IPS DF 19.7 (cell line): Measurements from ENCODE around the gene RTL10.

Experiments
- DNase-seq: peaks from one replicate; pipeline ENCODE4 v3.0.0-alpha.2; 2013; ENCODE audit warnings: low read depth, low spot score

Gene RTL10

DNA sequence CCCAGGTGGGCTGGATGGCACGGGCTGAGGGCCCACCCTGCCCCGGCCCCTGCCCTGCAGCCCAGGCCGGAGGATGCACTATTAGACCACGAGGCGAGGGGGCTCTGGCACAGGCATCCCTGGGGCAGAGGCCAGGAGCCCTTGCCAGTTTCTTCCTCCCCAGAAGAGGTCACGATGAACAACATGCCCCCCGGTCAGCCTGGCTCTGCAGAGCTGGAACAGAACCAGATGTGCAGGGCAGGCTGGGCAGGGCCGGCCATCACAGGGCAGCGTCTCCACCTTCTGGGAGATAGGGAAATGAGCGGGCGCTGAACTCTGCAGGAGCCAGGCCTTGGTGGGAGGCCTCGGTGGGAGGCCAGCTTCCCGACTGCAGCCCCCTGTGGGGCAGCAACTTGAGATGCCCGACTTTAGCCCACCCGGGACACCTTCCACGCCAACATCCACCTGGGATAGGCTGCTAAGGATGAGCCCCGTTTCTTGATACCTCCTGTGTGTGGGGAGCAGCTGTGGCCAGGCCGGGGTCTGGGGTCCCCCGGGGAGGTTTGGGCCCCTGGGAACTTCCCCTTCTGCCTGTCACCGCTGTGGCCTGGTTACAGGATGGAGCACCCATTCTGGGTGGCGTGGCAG lies 21.8 kb upstream of the RTL10 start:
- no peak for DNase-seq

DNA sequence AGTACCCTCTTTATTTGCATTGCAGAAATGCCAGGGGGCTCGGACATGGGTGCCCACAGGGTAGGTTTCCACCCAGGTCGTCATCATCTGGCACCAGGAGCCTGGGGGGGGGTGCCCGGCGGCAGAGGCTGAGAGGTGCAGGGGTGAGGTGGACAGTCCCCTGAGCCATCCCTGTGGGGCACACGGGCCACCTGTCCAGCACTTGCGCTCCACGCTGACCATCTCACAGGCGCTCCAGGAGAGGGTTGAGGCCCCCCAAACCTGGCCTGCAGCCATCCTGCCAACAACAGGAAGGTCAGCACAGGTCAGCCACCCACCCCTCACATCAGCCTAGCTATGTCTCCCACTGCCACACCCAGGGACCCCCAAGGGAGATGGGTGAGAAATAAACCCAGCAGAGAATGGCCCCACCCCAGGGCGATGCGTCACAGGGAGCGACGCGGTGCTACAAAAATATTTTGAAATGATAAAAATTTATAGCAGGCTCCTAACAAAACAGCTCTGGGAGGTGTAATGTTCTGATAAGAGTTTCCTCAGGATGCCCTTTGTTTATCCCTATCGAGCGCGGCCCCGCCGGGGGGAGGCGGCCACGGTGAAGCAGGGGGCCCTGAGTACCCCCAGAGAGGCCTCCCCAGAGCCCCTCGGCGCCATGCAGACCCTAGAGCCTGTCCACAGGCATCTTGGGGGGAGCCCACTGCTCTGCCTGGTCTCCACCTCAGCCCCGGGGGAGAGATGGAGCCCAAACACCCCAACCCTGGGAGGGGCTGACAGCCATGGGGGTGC lies 21.0 kb upstream of the RTL10 start:
- no peak for DNase-seq

DNA sequence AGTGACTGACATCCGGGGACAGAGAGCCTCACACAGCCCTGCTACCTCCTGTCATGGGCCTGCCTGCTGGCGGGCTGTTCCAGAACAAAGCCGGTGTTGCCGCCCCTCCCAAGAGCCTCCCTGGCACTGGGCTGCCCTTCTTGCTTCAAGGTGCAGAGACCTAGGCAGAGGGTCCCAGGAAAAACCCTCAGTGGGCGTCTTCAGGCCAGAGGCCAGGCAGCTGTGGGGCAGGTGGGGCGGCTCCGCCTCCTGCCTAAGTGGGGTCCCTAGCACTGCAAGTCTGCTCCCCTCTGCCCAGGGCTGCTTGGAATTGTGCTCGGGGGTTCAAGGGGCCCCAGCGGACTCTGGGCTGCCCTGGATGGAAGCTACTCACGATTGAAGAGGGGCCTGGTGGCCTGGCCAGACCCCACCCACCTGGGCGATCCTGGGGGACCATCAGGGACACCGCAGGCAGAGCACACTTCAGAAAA lies 20.4 kb upstream of the RTL10 start:
- no peak for DNase-seq

DNA sequence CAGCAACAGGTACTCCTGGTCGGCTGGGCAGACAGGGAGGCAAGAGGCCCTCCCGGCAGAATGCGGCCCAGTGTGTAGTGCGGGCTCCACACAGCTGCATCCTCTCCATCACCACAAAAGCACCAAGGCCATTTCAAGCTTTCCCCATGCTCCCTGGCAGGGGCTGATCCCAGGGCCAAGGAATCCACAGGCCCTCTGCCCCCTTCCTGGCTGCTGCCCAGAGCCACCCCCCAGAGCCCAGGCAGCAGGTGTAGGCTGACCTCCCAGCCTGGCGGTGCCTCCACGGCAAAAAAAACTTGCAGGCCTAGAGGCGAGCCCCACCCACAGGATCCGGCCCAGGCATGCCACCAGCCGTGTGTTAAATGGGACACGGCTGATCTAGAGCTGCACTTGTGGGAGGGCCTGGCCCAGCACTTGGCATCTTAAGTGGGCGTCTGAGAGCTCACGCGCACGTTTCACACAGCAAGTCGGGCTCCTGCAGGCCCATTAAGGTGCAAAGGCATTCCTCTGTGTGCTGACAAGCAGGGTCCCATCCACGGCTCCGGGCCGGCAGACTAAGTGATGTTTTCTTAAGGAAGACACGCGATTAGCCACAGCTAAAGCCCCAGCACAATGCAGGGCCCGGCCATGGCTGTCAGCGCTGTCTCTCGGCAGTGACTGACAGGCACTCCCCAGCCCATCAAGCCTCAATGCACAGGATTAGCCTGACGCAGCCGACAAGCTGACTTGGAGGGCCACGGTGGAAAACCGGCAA lies 19.8 kb upstream of the RTL10 start:
- DNase-seq = no peak

DNA sequence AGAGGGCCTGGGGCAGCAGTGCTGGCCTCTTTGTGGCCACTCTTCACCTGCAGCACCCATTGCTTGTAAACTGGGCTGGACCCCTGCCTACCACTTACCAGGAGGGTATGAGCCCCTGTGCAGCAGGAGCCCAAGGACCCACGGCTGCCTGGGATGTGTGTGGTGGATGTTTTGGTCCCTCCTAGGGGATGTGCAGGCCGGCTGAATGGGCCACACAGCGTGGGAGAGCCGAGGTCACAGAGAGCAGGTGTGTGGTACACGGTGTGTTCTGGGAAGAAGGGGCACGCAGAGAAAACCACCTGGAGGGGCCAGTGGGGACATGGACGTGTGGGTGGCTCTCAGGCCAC lies 19.3 kb upstream of the RTL10 start:
- no peak for DNase-seq

DNA sequence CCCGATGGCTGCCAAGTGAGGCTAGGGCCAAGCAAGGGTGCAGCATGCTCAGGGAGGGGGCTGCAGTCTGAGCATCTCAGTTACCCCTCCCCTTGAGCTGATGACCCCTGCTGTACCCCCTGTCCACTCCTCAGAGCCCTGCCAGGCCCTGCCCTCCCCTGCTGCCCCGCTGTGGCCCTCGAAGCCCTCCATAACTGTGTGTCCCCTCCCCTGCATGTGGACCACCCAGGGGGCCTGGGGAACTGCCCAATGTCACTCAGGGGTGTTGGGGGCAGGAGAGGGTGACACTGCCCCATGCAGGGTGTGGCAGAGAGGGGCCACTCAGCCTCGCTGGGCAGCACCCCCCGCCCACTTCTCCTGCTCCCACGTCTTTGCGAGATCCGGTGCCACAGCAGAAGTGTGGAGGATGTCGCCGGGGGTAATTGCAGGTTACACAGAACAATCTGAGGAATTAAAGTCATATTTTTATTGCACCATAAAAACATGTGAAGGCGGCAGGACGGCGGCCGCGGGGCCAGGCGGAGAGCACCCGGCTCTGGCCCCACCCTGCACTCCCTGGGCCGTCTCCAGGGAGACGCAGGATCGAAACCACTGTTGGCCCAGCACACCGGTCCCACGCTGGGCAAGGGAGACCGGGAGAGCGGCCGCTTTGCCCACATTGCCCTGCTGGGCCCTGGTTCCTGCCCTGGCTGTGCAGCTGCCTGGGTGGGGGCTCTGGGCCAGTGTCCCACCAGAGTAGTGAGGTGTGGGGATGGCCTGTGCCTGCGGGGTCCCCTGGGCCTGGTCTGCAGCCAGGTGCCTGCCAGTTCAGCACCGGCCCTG lies 18.7 kb upstream of the RTL10 start:
- DNase-seq = no peak

DNA sequence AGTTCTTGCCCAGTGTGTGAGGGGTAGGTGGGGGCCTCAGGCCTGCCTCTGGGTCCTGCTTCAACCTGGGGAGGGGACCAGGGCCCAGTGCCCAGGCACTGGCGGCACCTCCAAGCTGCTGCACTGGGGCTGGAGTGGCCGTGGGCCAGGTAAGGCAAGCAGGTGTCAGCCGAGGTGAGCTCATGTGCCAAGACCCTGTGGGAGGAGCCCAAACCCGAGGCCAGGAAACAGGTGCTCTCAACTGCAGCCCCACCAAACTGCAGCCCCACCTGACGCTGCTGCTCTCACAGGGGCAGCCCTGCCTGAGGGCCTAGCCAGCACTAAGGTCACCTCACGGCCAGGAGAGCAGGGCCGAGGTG lies 18.1 kb upstream of the RTL10 start:
- no peak for DNase-seq

DNA sequence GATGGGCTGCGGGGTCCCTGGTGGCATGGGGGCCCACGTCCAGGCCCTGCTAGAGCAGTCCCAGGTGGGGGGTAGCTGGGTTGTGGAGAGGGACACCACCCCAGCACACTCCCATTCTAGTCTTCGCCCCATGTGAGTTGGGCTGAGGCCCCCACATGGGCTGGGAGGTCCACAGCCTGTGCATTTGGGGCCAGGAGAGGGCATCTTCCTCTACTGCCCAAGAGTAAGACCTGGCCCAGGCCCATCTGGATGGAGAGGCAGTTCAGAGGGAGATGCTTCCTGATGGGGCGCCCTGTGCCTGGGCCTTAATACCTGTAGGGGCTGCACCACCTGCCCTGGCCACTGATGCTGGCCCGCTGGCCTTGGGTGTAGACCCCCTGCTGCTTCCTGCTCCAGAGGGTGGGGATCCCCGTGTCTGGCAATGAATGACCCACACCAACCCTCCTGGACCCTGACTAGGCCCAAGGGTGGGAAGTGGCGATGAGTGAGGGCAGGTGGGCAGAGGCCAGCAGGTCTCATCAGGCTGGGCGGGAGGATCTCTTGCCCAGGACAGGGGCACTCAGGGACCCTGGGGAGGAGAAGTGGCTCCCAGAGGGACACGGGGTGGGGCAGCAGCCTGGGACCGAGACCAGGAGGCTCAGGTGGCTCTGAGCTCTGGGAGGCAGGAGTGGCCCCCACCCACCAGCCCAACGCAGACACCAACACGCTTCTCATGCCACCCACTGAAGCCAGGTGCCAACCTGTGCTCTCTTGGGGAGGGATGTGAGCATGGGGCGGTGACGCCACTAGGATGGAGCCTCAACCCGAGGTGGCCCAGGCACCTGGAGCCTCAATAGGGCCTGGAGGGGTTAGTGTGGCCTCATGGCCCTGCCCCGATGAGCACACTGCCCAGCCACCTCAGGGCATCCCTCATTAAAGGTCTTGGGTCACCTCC lies 17.4 kb upstream of the RTL10 start:
- no peak for DNase-seq

DNA sequence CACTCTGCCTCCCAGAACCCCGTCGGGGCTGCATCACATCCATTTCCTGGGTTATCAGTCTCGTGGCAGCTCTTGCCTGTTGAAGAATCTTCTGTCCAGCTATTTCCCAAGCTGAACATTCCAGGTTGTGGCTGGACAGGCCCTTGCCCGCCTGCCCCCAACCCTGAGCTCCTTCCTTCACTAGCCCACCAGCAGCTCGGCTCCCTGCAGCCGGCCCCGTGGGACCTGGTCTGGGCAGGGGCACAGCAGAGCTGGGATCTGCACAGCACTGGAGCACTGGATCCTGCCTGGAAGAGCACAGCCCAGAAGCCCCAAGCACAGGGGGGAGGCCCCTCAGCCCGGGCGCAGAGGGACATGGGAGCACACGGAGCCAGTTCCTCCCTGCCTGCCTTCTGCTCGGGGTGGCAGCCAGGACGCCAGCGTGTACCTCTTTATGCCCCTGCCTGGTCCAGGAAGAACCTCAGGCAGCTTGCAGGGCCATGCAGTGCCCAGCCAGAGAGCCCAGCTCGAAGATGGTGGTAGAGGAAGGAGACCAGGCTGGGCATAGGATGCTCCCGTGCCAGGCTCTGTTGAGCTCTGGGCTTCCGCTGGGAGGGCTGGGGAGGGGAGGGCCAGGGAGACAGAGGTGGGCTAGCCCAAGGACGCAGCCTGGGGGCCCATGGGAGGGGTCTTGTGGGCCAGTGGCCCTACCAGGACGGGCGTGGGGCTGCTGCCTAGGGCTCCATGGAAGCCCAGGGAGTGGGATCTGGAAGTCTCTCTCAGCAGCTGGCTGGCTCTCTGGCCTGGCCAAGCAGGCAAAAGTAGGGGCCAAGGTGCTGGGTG lies 16.6 kb upstream of the RTL10 start:
- no peak for DNase-seq

DNA sequence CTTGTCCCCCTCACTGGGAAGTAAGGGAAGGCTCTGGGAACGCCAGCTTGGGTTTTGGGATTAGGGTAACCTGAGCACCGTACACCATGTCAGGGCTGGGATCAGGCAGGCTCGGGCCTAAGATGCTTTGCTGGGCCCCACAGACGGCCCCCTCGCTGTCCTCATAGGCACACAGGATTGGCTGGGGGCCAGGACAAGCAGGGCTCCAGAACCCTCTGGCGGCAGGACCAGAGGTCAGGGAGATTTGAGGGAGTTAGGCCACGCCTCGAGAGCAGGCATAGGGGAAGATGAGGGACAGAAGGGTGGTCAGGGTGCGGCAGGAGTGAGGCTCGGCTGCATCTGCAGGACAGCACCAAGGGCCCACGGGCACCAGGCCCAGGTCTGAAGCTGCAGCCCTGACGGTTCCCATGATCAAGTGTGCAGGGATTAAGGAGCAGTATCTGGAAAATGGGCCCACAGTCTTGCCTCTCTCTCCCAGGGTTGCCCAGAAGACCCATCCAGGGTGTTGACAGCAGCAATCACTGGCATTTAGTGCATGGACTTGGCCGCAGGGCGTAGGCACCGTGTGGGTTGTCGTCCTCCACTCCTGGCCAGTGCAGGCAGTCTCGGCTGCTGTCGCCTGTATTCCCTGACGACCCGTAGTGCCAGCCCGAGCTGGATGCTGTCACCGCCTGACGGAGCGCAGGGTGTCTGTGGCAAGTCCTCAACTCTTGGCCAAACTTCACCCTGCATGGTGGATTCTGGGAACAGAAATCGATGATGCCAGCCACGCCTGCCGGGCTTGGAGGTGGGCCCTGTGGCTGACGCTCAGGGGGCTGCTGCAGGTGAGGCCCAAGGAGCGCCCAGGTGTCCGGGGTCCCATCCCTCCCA lies 15.7 kb upstream of the RTL10 start:
- no peak for DNase-seq

DNA sequence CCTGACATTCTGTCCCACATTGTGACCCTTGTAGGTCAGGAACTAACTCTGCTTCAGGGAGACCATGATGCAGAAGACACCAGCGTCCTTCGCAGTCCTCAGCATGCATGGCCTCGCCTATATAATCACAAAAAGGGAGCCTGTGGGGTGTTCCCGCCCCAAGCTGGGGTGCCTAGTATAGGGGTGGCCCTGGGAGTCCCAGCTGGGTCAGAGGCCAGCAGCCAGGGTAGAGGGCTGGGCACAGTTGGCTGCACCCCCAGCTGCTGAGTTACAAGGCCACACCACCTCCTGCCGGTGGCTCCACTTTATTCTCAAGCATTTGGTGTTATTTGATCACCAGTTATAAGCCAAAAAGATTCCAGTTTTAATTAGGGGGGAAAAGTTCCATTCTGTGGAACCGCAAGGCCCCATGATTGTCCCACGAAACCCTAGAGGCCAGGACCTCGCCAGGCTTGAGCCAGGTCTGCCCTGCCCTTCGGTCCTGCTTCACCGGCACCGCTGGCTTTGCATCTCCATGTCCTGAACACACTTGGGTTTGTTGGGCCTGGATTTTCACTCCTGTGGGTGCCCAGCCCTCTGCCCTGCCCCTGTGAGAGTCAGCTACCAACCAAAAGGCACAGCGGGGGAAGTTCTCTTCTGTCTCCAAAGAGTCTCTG lies 15.0 kb upstream of the RTL10 start:
- DNase-seq = no peak

DNA sequence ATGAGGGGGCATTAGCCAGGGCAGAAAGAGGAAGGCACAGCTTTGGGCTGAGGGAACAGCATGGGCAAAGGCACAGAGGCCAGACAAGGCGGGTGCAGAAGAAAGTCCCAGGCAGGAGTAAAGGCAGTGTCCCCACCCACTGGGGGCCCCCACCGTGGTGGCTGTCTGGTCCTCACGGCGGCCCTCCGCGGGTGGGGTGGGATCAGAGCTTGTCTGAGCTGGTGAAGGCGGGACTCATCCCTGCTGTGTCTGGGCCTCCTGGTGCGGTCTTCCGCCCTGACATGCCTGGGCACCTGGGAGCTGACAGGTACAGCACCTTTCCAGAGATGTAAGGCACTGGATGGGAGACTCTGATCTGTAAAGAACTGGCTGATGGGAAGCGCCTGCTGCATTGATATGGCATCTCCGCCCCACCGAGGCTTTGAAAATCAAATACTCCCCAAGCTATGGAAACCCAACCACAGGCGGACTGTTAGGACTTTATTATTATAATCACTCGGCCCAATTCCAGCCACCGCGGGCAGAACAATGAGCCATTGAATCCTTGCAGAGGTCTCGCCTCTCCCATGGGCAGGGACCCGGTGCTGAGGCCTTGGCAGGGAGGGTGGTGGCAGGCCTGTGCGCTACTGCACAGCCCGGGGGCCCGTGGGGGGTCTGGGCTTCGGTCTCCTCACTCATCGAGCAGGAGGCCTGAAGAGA lies 14.2 kb upstream of the RTL10 start:
- no peak for DNase-seq

DNA sequence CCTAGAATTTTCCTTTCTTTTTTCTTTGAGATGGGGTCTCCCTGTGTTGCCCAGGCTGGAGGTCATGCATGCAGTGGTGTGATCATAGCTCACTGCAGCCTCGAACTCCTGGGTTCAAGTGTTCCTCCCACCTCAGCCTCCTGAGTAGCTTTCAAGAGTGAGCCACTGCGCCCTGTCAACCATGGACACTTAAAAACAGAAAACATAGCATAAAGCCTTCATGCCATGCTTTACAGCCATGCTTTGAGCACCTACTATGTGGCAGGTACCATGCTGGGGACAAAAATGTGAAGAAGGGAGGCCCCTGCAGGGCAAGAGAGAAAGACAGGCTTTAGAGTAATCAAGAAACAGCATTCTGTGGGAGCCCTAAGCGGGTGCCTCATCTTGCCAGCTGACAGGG lies 13.7 kb upstream of the RTL10 start:
- DNase-seq = no peak

DNA sequence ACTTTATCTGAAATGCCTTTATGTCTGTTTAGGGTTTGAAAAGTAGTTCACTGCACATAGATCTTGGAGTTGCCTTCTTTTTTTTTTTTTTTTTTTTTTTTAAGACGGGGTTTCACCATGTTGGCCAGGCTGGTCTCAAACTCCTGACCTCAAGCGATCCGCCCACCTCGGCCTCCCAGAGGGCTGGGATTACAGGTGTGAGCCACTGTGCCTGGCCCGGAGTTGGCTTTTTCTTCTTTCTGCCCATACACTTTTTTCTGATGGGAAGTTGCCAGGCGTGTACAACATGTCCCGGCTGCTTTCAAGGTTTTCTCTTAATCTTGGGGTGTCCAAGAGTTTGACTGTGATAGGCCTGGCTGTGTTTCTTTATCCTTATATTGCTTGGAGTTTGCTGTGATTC lies 12.9 kb upstream of the RTL10 start:
- DNase-seq = no peak

DNA sequence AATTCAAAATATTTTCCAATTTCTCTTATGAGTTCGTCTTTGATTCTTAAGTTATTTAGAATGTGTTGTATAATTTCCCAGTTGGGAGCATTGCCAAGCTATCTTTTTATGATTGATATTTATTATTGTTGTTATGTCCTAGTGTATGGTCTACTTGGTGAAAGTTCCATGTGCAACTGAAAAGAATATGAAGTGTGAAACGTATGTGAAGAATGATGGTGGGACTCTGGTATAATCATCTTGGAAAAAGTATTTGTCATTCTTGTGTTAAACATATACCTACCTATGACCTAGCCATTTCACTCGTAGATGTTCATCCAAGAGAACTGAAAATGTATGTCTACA lies 12.0 kb upstream of the RTL10 start:
- no peak for DNase-seq

DNA sequence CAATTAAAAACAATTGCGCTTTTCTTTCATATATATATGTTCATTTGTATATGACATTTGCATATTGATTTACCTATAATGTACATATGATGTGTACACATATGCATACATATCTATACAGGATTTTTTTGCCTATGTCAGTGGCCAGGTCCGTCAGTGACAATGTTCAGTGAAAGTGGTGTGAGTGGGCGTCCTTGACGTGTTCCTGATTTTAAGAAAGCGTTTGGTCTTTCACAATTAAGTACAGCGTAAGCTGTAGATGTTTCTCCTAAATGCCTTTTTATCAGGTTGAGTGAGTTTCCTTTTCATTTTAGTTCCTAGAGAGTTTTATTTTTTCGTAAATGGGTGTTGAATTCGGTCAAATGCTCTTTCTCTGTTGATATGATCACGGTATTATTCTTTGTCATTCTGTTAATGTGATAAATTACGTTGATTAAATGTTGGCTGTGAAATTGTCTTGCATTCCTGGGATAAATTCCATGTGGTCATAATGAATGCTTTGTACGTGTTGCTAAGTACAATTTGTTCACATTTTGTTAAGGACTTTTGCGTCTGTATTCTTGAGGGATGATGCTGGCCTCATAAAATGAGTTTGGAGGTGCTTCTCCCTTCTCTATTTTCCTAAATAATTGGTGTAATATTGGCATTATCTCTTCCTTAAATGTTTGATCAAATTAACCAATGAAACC lies 10.6 kb upstream of the RTL10 start:
- no peak for DNase-seq

DNA sequence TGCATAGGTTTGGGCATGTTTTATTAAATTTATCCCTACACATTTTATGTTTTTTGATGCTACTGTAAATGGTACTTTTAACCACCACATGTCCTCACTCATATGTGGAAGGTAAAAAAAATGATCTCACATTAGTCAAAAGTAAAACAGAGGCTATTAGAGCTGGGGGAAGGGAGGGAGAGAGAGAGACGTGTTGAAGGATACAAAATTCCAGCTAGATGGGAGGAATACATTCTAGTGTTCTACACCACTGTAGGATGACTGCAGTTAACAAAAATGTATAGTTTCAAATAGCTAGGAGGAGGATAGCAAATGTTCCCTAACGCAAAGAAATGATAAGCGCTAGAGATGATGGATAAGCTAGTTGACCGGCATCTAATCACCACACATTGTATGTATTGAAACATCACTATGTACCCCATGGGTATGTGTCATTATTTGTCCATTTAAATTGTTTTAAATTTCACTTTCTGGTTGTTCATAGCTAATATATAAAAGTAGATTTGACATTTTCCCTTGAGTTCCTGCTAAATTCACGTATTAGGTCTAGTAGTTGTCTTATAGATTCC lies 9.9 kb upstream of the RTL10 start:
- no peak for DNase-seq
